GM23338 (cell line): Measurements from ENCODE around the gene SH3RF3. TPM values are rescaled to one million over a fixed set of nuclear protein-coding genes. Genes with fewer than 3 reads are reported as not detected.

ENCODE experiments used
- ATAC-seq: fragments of 200-7000 bp; cut with Tn5 transposase; 3 replicates; pipeline ENCODE4 v1.9.1; 2020
- DNase-seq: peaks from one replicate; pipeline ENCODE4 v3.0.0-alpha.2; 2015; ENCODE audit warnings: low spot score
- H2AFZ ChIP-seq: fragments of 200-600 bp; sonication (generic); 2 replicates; pipeline ENCODE4 v1.8.0; 2016; ENCODE audit warnings: antibody characterized with exemption, mild to moderate bottlenecking, moderate library complexity
- H3F3A ChIP-seq: fragments of 200-600 bp; sonication (generic); replicated peaks from 2 replicates; pipeline ENCODE4 v1.8.0; 2017; ENCODE audit warnings: antibody characterized with exemption, mixed run types, low read depth
- H3K27ac ChIP-seq: fragments of 200-600 bp; sonication (generic); 2 replicates; pipeline ENCODE4 v1.6.1; 2016; ENCODE audit warnings: low read depth
- H3K27me3 ChIP-seq: fragments of 200-600 bp; sonication (generic); 2 replicates; pipeline ENCODE4 v1.8.0; 2016; ENCODE audit warnings: mild to moderate bottlenecking, mixed run types, moderate library complexity; ENCODE audit not compliant: insufficient read depth
- H3K36me3 ChIP-seq: fragments of 200-600 bp; sonication (generic); 2 replicates; pipeline ENCODE4 v1.8.0; 2016; ENCODE audit warnings: mild to moderate bottlenecking; ENCODE audit not compliant: insufficient read depth
- H3K4me1 ChIP-seq: fragments of 200-600 bp; sonication (generic); 2 replicates; pipeline ENCODE4 v1.8.0; 2016; ENCODE audit warnings: mild to moderate bottlenecking, moderate library complexity; ENCODE audit not compliant: insufficient read depth
- H3K4me2 ChIP-seq: fragments of 200-600 bp; sonication (generic); 2 replicates; pipeline ENCODE4 v1.7.1; 2017; ENCODE audit warnings: mixed run types
- H3K4me3 ChIP-seq: fragments of 200-600 bp; sonication (generic); 2 replicates; pipeline ENCODE4 v1.6.1; 2016; ENCODE audit warnings: mixed run types
- H3K79me2 ChIP-seq: fragments of 200-600 bp; sonication (generic); replicated peaks from 2 replicates; pipeline ENCODE4 v1.8.0; 2017; ENCODE audit warnings: mild to moderate bottlenecking; ENCODE audit not compliant: insufficient read depth
- H3K9me2 ChIP-seq: fragments of 200-600 bp; sonication (generic); 2 replicates; pipeline ENCODE4 v1.8.0; 2017; ENCODE audit not compliant: insufficient read depth
- H4K20me1 ChIP-seq: fragments of 200-600 bp; sonication (generic); replicated peaks from 2 replicates; pipeline ENCODE4 v1.8.0; 2017; ENCODE audit warnings: mild to moderate bottlenecking; ENCODE audit not compliant: insufficient read depth
- H3K27ac Mint-ChIP-seq: 2 replicates; pipeline ENCODE4 v1.8.0; 2020; ENCODE audit warnings: inconsistent platforms, mild to moderate bottlenecking, moderate library complexity, mixed read lengths
- H3K27me3 Mint-ChIP-seq: 3 replicates; pipeline ENCODE4 v1.8.0; 2022; ENCODE audit warnings: low read depth, mild to moderate bottlenecking, moderate library complexity, mixed read lengths, inconsistent platforms; ENCODE audit not compliant: insufficient read depth, poor library complexity
- H3K36me3 Mint-ChIP-seq: 3 replicates; pipeline ENCODE4 v1.8.0; 2021; ENCODE audit warnings: low read depth, mild to moderate bottlenecking, inconsistent platforms, moderate library complexity, mixed read lengths
- H3K4me1 Mint-ChIP-seq: 3 replicates; pipeline ENCODE4 v1.8.0; 2020; ENCODE audit warnings: mild to moderate bottlenecking, inconsistent platforms, mixed read lengths
- H3K4me3 Mint-ChIP-seq: 3 replicates; pipeline ENCODE4 v1.8.0; 2021; ENCODE audit warnings: moderate library complexity, mild to moderate bottlenecking, inconsistent platforms, mixed read lengths
- H3K9me3 Mint-ChIP-seq: 3 replicates; pipeline ENCODE4 v1.8.0; 2020; ENCODE audit warnings: moderate library complexity, mild to moderate bottlenecking, inconsistent platforms, mixed read lengths
- CREB1 ChIP-seq: fragments of 250-450 bp; sonication (Bioruptor Pico); IDR thresholded peaks from 2 replicates; pipeline ENCODE4 v1.5.0; 2020; ENCODE audit warnings: low read depth, mild to moderate bottlenecking, moderate library complexity
- ETS1 ChIP-seq: IDR thresholded peaks from 2 replicates; pipeline ENCODE4 v1.6.1; 2016; ENCODE audit warnings: antibody characterized with exemption
- EZH2 ChIP-seq: fragments of 200-600 bp; sonication (generic); IDR thresholded peaks from one replicate; pipeline ENCODE4 v1.8.0; 2017; ENCODE audit warnings: antibody characterized with exemption, mild to moderate bottlenecking, low read depth; ENCODE audit not compliant: unreplicated experiment
- EZH2phosphoT487 ChIP-seq: fragments of 200-600 bp; sonication (generic); IDR thresholded peaks from one replicate; pipeline ENCODE4 v1.8.1; 2018; ENCODE audit warnings: antibody characterized with exemption; ENCODE audit not compliant: unreplicated experiment
- JUNB ChIP-seq: IDR thresholded peaks from one replicate; pipeline ENCODE4 v1.6.1; 2016; ENCODE audit warnings: antibody characterized with exemption; ENCODE audit not compliant: unreplicated experiment
- NANOG ChIP-seq: IDR thresholded peaks from 2 replicates; pipeline ENCODE4 v1.6.1; 2016; ENCODE audit warnings: antibody characterized with exemption, borderline replicate concordance
- POLR2AphosphoS5 ChIP-seq: IDR thresholded peaks from 2 replicates; pipeline ENCODE4 v1.6.1; 2016; ENCODE audit warnings: antibody characterized with exemption, low read depth
- REST ChIP-seq: IDR thresholded peaks from one replicate; pipeline ENCODE4 v1.6.1; 2018; ENCODE audit warnings: antibody characterized with exemption; ENCODE audit not compliant: unreplicated experiment
- STAT1 ChIP-seq: IDR thresholded peaks from one replicate; pipeline ENCODE4 v1.6.1; 2016; ENCODE audit warnings: antibody characterized with exemption; ENCODE audit not compliant: unreplicated experiment
- ZNF114 ChIP-seq: fragments of 250-450 bp; sonication (Bioruptor Pico); IDR thresholded peaks from 2 replicates; pipeline ENCODE4 v1.5.0; 2020; ENCODE audit warnings: mild to moderate bottlenecking, moderate library complexity
- ZNF331 ChIP-seq: fragments of 250-450 bp; sonication (Bioruptor Pico); IDR thresholded peaks from 2 replicates; pipeline ENCODE4 v1.5.0; 2020; ENCODE audit warnings: low read depth, mild to moderate bottlenecking, moderate library complexity
- ZNF462 ChIP-seq: fragments of 250-450 bp; sonication (Bioruptor Pico); IDR thresholded peaks from 2 replicates; pipeline ENCODE4 v1.5.0; 2020; ENCODE audit warnings: mild to moderate bottlenecking, moderate library complexity
- polyA plus RNA-seq: library from polyadenylated mRNA; unstranded; fragments of >200 nt; fragmentation: Nextera tagmentation; extraction: Ambion mirVana; gene quantifications from 2 replicates; pipeline ENCODE4 v1.2.1, GENCODE V29; 2016
- total RNA-seq: library from RNA; depleted of rRNA; stranded (reverse); fragments of >200 nt; shearing (Covaris generic); gene quantifications from 2 replicates; pipeline ENCODE4 v1.2.3, GENCODE V29; 2014

Gene SH3RF3
- total and polyA plus RNA-seq, 2 experiments from 2014 or later: 0.11 to 0.63 TPM

GRCh38 chr2:109215866-109216265 is 86.9 kb downstream of the SH3RF3 start:
- no peak overlapping the region for H3K4me2 ChIP-seq
- no peaks in the 10 kb centered on the region for H3K4me1 ChIP-seq
- no peak overlapping the region for H3K27ac ChIP-seq
- ATAC-seq (no peak), DNase-seq (no peak)
- TF ChIP-seq ZNF114 (no peak), POLR2AphosphoS5 (no peak), ZNF462 (CRISPR knock-in tag) (no peak), STAT1 (no peak), ETS1 (no peak), CREB1 (CRISPR knock-in tag) (no peak), EZH2phosphoT487 (no peak), NANOG (no peak), REST (no peak), JUNB (no peak), ZNF331 (CRISPR knock-in tag) (no peak), EZH2 (no peak)
- Mint-ChIP-seq H3K4me3 (no peak overlapping the region), H3K27ac (no peak overlapping the region), H3K27me3 (peaks cover 25% of the 10 kb centered on the region), H3K36me3 (no peaks in the 10 kb centered on the region), H3K4me1 (peaks cover 10% of the 10 kb centered on the region), H3K9me3 (no peaks in the 10 kb centered on the region; the same call in 2 of the 3 replicates)
- H4K20me1 ChIP-seq: no peaks in the 10 kb centered on the region
- no peaks in the 10 kb centered on the region for H3F3A ChIP-seq
- H3K36me3 ChIP-seq: no peaks in the 10 kb centered on the region
- H3K27me3 ChIP-seq: no peaks in the 10 kb centered on the region
- no peak overlapping the region for H2AFZ ChIP-seq
- H3K79me2 ChIP-seq: no peaks in the 10 kb centered on the region
- no peaks in the 10 kb centered on the region for H3K9me2 ChIP-seq
- no peak overlapping the region for H3K4me3 ChIP-seq
